ENCODE measurements around the gene ZMYND10. TPM values are rescaled to one million over a fixed set of nuclear protein-coding genes. Genes with fewer than 3 reads are reported as not detected.

Gene ZMYND10
- total and polyA plus RNA-seq, 2 experiments from 2014 or later = 0.61 to 1.5 TPM

- no peak overlapping the region for H3K4me2 ChIP-seq (ENCODE audit: unreplicated experiment)
- TF ChIP-seq EZH2phosphoT487 (IDR thresholded peaks at IDR 0.05; ENCODE audit: insufficient read depth, low read depth) = no peak
- TF ChIP-seq EZH2 (IDR thresholded peaks at IDR 0.05; ENCODE audit: insufficient read depth, poor library complexity, severe bottlenecking) = no peak
These were observed 21.0 kb downstream of the ZMYND10 start for GRCh38 chr3:50324351-50325112.

GRCh38 chr3:50323614-50324199, 21.8 kb downstream of the ZMYND10 start:
- 63 to 65% methylated on average over 5 of the region's 5 CpGs for WGBS, 2 experiments (ENCODE audit: low coverage in 1 of 2, low lambda C conversion rate in 2 of 2, missing lambda C conversion rate in 2 of 2)
- Histone ChIP-seq H3K9ac (no peak overlapping the region), H3K9me3 (ENCODE audit: low read depth) (no peaks in the 10 kb centered on the region), H3K4me3 (no peak overlapping the region), H3K36me3 (ENCODE audit: low read depth) (no peaks in the 10 kb centered on the region), H3K4me2 (ENCODE audit: unreplicated experiment) (no peak overlapping the region), H4K20me1 (ENCODE audit: insufficient read depth) (no peaks in the 10 kb centered on the region), H3F3A (ENCODE audit: insufficient read depth) (peaks cover 5% of the 10 kb centered on the region), H3K4me1 (ENCODE audit: insufficient read depth) (peaks cover 21% of the 10 kb centered on the region), H3K27me3 (replicated peaks; ENCODE audit: insufficient read depth) (no peaks in the 10 kb centered on the region), H3K27ac (no peak overlapping the region), H3K9me2 (ENCODE audit: insufficient read depth) (no peaks in the 10 kb centered on the region), H3K79me2 (ENCODE audit: insufficient read depth) (peaks cover 39% of the 10 kb centered on the region), H2AFZ (no peak overlapping the region)
- in situ Hi-C loops (cut with MboI) = no loop called here
- DNase-seq = no peak
- TF ChIP-seq EZH2phosphoT487 (IDR thresholded peaks at IDR 0.05; ENCODE audit: insufficient read depth, low read depth) = no peak
- TF ChIP-seq EZH2 (IDR thresholded peaks at IDR 0.05; ENCODE audit: insufficient read depth, poor library complexity, severe bottlenecking) = no peak

More at GRCh38 chr3:50324351-50325112, 21.0 kb downstream of the ZMYND10 start:
- no peaks in the 10 kb centered on the region for H3K9me2 ChIP-seq (ENCODE audit: insufficient read depth)
- 50% methylated on average over 4 of the region's 4 CpGs for WGBS, 2 experiments (ENCODE audit: low coverage in 1 of 2, low lambda C conversion rate in 2 of 2, missing lambda C conversion rate in 2 of 2)
- H3K27me3 ChIP-seq (replicated peaks; ENCODE audit: insufficient read depth) = no peaks in the 10 kb centered on the region
- peaks cover 13% of the 10 kb centered on the region for H3F3A ChIP-seq (ENCODE audit: insufficient read depth)
- peak; percentile 75 for DNase-seq
- H2AFZ ChIP-seq = no peak overlapping the region
- H3K27ac ChIP-seq = no peak overlapping the region
- peaks cover 26% of the 10 kb centered on the region for H3K4me1 ChIP-seq (ENCODE audit: insufficient read depth)
- no peaks in the 10 kb centered on the region for H3K9me3 ChIP-seq (ENCODE audit: low read depth)
- H3K4me3 ChIP-seq = no peak overlapping the region
- H3K9ac ChIP-seq = no peak overlapping the region
- no peaks in the 10 kb centered on the region for H4K20me1 ChIP-seq (ENCODE audit: insufficient read depth)
- peaks cover 5% of the 10 kb centered on the region for H3K36me3 ChIP-seq (ENCODE audit: low read depth)
- in situ Hi-C loops (cut with MboI) = no loop called here
- peaks cover 30% of the 10 kb centered on the region for H3K79me2 ChIP-seq (ENCODE audit: insufficient read depth)

- TF ChIP-seq EZH2phosphoT487 (IDR thresholded peaks at IDR 0.05; ENCODE audit: insufficient read depth, low read depth) (no peak), EZH2 (IDR thresholded peaks at IDR 0.05; ENCODE audit: insufficient read depth, poor library complexity, severe bottlenecking) (no peak)
- H3K4me3 ChIP-seq = no peak overlapping the region
- no peaks in the 10 kb centered on the region for H3K9me2 ChIP-seq (ENCODE audit: insufficient read depth)
- H3K4me2 ChIP-seq (ENCODE audit: unreplicated experiment) = no peak overlapping the region
- in situ Hi-C loops (cut with MboI) = no loop called here
- no peaks in the 10 kb centered on the region for H4K20me1 ChIP-seq (ENCODE audit: insufficient read depth)
- 57 to 64% methylated on average over 4 of the region's 4 CpGs for WGBS, 2 experiments (ENCODE audit: low coverage in 1 of 2, low lambda C conversion rate in 2 of 2, missing lambda C conversion rate in 2 of 2)
- H3K4me1 ChIP-seq (ENCODE audit: insufficient read depth) = peaks cover 17% of the 10 kb centered on the region
- H3K36me3 ChIP-seq (ENCODE audit: low read depth) = no peaks in the 10 kb centered on the region
- no peaks in the 10 kb centered on the region for H3K27me3 ChIP-seq (replicated peaks; ENCODE audit: insufficient read depth)
- peaks cover 44% of the 10 kb centered on the region for H3K79me2 ChIP-seq (ENCODE audit: insufficient read depth)
- H3K27ac ChIP-seq = no peak overlapping the region
- H3F3A ChIP-seq (ENCODE audit: insufficient read depth) = no peaks in the 10 kb centered on the region
- no peaks in the 10 kb centered on the region for H3K9me3 ChIP-seq (ENCODE audit: low read depth)
- DNase-seq = no peak
- H2AFZ ChIP-seq = no peak overlapping the region
- H3K9ac ChIP-seq = no peak overlapping the region
These were observed 22.4 kb downstream of the ZMYND10 start for GRCh38 chr3:50323092-50323600.

- no peak for DNase-seq
- TF ChIP-seq EZH2phosphoT487 (IDR thresholded peaks at IDR 0.05; ENCODE audit: insufficient read depth, low read depth) = no peak
- no peak for TF ChIP-seq EZH2 (IDR thresholded peaks at IDR 0.05; ENCODE audit: insufficient read depth, poor library complexity, severe bottlenecking)
- H3K9ac ChIP-seq = peak within 1 kb of the TSS; percentile 96
- H3K27me3 ChIP-seq (replicated peaks; ENCODE audit: insufficient read depth) = no peaks in the 10 kb centered on the region
- peak within 1 kb of the TSS; percentile 93 for H2AFZ ChIP-seq
- peaks cover 17% of the 10 kb centered on the region for H3K4me1 ChIP-seq (ENCODE audit: insufficient read depth)
- H3K4me3 ChIP-seq = peak within 1 kb of the TSS; percentile 91
- H3K9me2 ChIP-seq (ENCODE audit: insufficient read depth) = no peaks in the 10 kb centered on the region
- H3K36me3 ChIP-seq (ENCODE audit: low read depth) = no peaks in the 10 kb centered on the region
- peaks cover 41% of the 10 kb centered on the region for H3K79me2 ChIP-seq (ENCODE audit: insufficient read depth)
- in situ Hi-C loops (cut with MboI) = no loop called here
- WGBS, 2 experiments (ENCODE audit: low coverage in 1 of 2, low lambda C conversion rate in 2 of 2, missing lambda C conversion rate in 2 of 2) = 64 to 69% methylated on average over 28 to 31 of the region's 31 CpGs
- H3K9me3 ChIP-seq (ENCODE audit: low read depth) = no peaks in the 10 kb centered on the region
- H4K20me1 ChIP-seq (ENCODE audit: insufficient read depth) = no peaks in the 10 kb centered on the region
- H3K27ac ChIP-seq = peak within 1 kb of the TSS; percentile 90
- peak within 1 kb of the TSS; percentile 91 for H3K4me2 ChIP-seq (ENCODE audit: unreplicated experiment)
- H3F3A ChIP-seq (ENCODE audit: insufficient read depth) = no peaks in the 10 kb centered on the region
These were observed 23.0 kb downstream of the ZMYND10 start, which contains the start of gene HYAL2 for GRCh38 chr3:50322386-50323091. Gene HYAL2, minus strand, starts transcription at chr3:50322745. Its CDS starts 2,256 bp downstream, at chr3:50320489.
